ENCODE results near the gene PNCK.

The PNCK gene

DNA sequence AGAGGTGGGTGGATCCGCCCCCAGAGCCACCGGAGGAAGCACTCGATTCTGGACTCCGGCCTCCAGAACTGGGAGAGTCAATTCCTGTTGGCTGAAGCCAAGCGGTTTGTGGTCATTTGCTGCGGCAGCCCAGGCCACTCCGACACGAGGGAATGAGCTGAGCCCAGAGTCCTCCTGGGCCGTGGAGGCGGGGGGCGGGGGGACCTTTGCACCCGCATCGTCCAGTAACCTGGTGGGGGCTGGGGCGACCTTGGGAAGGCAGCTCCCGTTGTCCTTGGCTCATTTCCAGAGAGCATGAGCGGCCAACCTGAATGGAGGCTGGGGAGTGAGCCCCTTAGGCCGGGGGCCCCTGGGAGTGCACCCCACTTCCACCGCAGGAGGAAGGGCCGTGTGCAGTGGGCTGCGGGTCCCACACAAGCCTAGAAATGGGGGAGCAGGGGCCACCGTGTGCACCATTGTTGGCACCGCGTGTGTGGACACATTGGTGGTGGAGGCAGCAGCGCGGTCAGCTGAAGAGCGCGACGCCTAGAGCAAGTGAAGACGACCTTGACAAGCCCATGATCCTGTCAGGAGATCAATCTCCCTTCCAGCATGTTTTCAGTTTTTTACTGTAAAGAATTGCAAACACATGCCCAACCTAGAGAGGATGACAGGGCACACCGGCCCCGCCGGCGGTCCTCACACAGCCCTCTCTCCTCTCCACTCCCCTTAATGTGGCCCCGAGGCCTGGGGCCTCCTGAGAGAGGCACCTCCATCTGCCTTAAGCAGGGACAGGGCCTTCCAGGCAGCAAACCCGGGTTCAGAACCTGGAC lies 46.5 kb downstream of the PNCK start:
- TF ChIP-seq, protein P1, sequence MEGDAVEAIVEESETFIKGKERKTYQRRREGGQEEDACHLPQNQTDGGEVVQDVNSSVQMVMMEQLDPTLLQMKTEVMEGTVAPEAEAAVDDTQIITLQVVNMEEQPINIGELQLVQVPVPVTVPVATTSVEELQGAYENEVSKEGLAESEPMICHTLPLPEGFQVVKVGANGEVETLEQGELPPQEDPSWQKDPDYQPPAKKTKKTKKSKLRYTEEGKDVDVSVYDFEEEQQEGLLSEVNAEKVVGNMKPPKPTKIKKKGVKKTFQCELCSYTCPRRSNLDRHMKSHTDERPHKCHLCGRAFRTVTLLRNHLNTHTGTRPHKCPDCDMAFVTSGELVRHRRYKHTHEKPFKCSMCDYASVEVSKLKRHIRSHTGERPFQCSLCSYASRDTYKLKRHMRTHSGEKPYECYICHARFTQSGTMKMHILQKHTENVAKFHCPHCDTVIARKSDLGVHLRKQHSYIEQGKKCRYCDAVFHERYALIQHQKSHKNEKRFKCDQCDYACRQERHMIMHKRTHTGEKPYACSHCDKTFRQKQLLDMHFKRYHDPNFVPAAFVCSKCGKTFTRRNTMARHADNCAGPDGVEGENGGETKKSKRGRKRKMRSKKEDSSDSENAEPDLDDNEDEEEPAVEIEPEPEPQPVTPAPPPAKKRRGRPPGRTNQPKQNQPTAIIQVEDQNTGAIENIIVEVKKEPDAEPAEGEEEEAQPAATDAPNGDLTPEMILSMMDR (IDR thresholded peaks at IDR 0.05; ENCODE audit: control insufficient read depth, insufficient read depth, low read depth, low read length, missing control alignments), result no peak
- DNase-seq (ENCODE audit: low read depth), result no peak
- H3K4me3 ChIP-seq (ENCODE audit: control insufficient read depth, low read depth, low read length), result no peak overlapping the region

DNA sequence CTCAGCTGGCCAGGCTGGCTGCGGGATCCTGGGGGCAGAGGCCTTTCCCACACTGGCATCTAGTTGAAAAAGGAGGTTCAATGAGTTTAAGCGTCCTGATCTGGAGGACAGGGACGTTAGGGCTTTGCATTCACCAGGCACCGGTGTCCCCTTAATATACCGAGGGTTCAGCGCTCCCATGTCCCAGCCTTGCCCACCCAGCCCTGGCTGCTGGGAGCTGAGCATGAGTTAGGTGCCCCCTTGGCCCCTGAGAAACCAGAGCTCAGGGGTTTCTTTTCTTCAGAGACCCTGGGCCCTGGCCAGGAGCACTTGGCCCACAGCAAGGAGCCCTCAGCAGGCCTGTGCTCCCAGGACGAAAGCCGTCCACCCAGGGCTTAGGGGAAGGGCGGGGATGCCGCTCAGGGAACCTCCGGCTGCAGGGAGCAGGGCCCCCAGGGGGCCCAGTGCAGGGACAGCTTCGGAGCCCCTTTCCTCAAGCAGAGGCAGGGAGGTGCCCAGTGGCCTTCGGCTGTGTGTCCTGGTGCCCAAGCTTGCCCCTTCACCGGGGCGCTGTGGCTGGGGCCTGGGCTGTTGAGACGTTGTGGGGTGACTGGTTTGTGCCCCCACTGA lies 47.5 kb downstream of the PNCK start:
- no peak overlapping the region for H3K4me3 ChIP-seq (ENCODE audit: control insufficient read depth, low read depth, low read length)
- TF ChIP-seq, protein P1 (IDR thresholded peaks at IDR 0.05; ENCODE audit: control insufficient read depth, insufficient read depth, low read depth, low read length, missing control alignments), result no peak

DNA sequence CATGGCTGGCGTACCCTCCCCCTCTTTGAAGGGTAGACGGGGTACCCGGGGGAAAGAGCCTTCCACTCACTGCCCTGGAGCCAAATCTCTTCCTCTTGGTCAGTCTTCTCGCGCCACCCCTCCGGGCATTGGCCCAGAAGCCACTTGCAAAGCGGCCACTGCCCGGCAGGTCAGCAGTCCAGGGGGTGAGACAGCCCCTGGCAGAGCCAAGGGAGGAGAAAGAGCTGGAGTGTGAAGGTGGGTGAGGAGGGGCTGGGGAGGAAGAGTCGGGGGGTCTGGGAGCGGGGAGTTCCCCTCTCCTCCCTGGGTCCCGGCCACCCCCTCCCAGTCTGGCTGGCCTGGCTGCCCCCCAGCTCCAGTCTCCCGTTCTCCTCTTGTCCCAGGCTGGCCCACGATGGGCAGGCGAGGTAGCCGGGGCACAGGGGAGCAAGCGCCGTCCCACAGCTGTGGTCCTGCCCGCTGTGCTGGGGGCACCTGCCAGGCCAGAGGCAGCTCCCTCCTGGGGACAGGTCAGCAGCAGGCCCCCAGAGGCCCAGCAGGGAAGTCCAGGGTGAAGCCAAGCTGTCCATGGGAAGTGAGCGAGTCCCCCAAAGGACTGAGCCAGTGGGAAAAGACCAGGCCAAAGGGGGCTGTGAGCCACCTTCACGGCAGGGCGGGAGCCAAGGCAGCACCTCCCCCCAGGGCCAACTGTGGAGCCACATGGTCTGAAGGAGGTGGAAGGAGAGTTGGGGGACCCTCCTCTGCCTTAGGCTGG lies 48.2 kb downstream of the PNCK start:
- H3K4me3 ChIP-seq (ENCODE audit: control insufficient read depth, low read depth, low read length), result no peak overlapping the region
- DNase-seq (ENCODE audit: low read depth), result no peak
- TF ChIP-seq, protein P1 (IDR thresholded peaks at IDR 0.05; ENCODE audit: control insufficient read depth, insufficient read depth, low read depth, low read length, missing control alignments), result no peak

More for the DNA sequence above, 47.5 kb downstream of the PNCK start:
- DNase-seq (ENCODE audit: low read depth), result no peak

DNA sequence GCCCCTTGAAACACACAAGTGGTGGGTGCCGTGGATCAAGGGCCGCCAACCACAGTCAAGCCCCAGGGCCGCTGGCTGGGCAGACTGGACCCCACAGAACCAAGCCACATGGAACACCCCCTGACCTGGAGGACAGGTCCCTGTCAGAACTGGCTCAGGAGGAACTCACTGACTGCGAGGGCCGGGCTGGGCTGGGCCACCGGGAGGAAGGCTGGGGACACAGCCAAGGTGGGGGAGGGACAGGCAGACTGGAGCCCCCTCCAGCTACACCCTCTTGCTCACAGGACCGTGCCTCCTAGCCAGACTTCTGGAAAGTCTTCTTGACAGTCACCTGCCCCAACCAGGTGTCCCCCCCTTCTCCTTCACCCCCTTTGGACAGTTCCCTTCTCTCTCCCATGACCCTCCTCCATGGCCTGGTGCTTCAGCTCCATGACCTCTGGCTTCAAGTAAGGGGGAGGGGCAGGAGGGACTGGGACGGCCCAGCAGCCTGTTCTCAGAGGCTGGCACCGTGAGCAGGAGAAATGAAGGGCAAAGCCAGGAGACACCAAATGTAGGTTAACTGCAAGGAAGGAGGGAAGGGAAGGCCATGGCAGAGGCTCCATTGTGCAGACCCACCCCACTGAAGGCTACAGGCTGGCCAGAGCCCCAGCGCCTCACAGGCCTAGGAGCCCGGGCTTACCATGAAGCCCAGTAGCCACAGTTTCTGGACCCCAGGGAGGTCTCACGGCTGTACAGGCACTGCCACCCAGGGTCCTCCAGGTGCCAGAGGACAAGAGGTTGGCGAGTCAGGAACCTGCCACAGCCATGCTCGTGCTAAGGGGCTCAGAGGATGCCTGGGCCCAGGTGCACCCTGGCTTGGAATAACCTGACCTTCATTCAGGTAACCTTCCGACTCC lies 49.2 kb downstream of the PNCK start:
- H3K4me3 ChIP-seq (ENCODE audit: control insufficient read depth, low read depth, low read length), result no peak overlapping the region
- TF ChIP-seq, protein P1 (IDR thresholded peaks at IDR 0.05; ENCODE audit: control insufficient read depth, insufficient read depth, low read depth, low read length, missing control alignments), result no peak
- no peak for DNase-seq (ENCODE audit: low read depth)

DNA sequence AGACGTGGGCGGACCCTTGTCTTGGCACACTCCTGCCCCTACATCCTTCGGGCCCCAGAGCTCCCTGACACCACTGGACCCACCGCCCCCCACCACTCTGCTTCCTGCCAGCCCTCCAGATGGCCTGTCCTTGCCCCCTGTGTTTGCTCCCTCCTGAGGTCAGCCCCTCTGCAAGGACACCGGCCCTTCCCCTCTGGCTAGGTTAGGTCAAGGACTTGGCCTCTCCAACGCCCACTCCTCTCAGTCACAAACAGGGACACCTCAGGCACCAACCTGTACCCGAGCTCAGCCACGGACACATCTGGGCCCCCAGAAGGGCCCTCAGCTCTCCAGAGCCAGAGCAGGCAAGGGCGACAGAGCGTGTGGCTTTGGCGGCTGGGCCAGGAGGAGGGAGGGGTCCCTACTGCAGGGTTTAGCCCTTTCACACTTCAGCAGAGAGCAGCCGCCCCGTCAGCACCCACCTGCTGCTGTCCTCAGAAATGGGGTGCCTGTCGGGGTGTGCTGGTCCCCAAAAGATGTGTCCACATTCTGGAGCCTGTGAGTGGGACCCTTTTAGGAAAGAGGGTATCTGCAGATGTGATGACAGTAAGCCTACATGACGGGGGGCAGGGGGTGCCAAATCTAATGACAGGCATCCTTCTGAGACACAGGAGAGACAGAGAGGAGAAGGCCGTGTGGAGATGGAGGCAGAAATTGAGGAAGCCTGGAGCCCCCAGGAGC lies 50.1 kb downstream of the PNCK start:
- no peak overlapping the region for H3K4me3 ChIP-seq (ENCODE audit: control insufficient read depth, low read depth, low read length)
- no peak for DNase-seq (ENCODE audit: low read depth)
- TF ChIP-seq, protein P1 (IDR thresholded peaks at IDR 0.05; ENCODE audit: control insufficient read depth, insufficient read depth, low read depth, low read length, missing control alignments), result no peak
